ENCODE results near the gene KHK. TPM values are rescaled to one million over a fixed set of nuclear protein-coding genes. Genes with fewer than 3 reads are reported as not detected.
A peak's percentile ranks its signal among the peaks of the same experiment; 100 is the strongest.

Gene KHK
- total RNA-seq (2014; rRNA removed; shearing (Covaris generic)), result 5.7 and 5.9 TPM in 2 replicates
- polyA plus RNA-seq (2015; cell fraction: cytosol; rRNA removed), result 3.3 and 5.1 TPM in 2 replicates
- 2.9 and 4.0 TPM in 2 replicates for polyA plus RNA-seq (2015; cell fraction: nucleus; rRNA removed)

DNA sequence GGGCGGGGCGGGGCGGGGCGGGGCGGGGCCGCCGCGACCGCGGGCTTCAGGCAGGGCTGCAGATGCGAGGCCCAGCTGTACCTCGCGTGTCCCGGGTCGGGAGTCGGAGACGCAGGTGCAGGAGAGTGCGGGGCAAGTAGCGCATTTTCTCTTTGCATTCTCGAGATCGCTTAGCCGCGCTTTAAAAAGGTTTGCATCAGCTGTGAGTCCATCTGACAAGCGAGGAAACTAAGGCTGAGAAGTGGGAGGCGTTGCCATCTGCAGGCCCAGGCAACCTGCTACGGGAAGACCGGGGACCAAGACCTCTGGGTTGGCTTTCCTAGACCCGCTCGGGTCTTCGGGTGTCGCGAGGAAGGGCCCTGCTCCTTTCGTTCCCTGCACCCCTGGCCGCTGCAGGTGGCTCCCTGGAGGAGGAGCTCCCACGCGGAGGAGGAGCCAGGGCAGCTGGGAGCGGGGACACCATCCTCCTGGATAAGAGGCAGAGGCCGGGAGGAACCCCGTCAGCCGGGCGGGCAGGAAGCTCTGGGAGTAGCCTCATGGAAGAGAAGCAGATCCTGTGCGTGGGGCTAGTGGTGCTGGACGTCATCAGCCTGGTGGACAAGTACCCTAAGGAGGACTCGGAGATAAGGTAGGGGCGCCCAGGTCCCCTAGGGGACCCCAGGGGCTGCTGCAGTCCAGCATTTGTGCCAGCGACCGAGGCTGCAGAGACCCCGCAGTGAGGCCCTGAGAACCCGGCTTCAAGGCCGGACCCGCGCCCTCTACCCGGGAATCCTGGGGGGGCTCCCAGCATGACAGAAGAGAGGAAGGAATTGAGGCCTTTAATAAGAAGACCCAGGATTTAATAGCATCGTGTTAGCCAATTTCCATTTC is at the start of gene KHK:
TSS of gene KHK (plus strand) at position 49 of the 870 bp plus-strand sequence. CDS start at position 537, 488 bp downstream.
- DNase-seq (ENCODE audit: low read depth), result no peak

DNA sequence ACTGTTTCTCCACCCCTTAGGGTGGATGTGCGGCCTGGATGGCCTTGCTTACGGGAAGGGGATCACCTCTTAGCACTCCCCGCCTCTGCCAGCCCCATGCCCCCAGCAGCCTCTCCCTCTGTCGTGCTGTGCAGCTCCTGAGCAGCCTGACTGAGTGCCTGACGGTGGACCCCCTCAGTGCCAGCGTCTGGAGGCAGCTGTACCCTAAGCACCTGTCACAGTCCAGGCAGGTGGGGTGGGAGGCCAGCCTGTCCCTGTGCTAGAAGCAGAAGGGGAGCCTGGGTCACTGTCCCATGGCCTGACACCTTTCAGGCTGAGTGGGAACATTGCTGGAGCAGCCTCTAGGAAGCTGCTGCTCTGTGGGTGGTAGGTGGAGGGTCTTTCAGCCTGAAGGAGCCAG is 48.6 kb upstream of the KHK start:
- no peak for DNase-seq (ENCODE audit: low read depth)

DNA sequence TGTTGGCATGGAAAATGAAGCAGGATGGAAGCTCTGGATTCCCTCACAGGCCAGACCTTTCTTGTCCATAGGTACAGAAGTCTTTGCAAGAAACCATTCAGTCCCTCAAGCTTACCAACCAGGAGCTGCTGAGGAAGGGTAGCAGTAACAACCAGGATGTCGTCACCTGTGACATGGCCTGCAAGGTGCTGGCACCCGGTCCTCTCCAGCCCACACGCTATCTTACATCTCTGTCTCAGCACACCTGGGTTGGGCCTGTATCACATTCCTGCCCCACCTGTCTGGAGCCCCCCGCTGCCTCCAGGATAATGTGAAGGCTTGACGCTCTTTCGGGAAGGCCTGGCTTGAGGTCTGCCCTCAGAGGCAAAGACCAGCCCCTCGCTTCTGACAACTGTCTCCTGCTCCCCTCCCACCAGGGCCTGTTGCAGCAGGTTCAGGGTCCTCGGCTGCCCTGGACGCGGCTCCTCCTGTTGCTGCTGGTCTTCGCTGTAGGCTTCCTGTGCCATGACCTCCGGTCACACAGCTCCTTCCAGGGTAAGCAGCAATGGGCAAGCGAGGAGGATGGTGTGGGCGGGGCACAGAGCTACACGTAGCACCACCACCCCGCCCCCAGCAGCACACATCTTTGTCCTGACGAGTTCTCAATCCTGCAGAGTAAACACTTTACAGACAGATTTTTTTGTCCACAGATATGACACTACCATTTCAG is 47.8 kb upstream of the KHK start:
- DNase-seq (ENCODE audit: low read depth), result no peak

DNA sequence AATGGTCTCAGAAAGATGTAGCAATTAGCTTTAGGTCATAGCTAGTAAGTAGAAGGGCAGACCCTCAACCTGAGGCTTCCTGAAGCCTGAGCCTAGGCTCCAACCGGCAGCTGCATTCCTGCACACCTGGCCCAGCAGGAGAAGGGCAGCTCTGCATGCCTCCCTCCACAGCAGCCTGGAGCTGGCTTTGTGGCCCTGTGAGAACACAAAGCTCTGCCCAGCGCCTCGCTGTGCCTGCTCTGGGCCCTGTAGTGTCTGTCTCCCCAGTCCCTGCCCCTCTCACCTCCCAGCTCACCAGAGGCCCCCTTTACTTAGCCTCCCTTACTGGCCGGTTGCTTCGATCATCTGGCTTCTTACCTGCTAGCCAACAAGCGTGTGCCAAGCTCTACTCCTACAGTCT is 47.1 kb upstream of the KHK start:
- no peak for DNase-seq (ENCODE audit: low read depth)

DNA sequence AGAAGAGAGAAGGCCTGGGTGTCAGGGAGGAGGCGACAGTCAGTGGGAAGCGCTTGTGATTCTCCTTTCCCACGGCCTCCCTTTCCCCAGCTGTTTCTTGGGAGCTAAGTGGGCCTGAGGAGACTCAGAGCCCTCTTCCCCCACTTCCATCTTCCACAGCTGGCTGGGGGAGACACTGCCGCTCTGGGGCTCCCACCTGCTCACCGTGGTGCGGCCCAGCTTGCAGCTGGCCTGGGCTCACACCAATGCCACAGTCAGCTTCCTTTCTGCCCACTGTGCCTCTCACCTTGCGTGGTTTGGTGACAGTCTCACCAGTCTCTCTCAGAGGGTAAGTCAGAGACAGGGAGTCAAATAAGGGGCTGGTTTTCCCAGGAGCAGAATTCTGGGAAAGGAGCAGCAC is 46.7 kb upstream of the KHK start:
- no peak for DNase-seq (ENCODE audit: low read depth)

DNA sequence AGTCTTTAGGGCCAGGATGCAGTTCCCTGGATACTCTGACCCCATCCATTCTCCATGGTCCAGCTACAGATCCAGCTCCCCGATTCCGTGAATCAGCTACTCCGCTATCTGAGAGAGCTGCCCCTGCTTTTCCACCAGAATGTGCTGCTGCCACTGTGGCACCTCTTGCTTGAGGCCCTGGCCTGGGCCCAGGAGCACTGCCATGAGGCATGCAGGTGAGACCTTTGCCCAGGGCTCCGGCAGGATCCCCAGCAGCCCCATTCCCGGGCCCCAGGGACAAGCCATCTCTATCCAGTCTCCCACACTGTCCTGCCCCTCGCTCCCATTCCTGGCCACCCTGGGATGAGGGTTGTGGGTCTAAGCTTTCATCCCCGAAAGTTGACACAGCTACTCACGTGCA is 46.3 kb upstream of the KHK start:
- DNase-seq (ENCODE audit: low read depth), result no peak

DNA sequence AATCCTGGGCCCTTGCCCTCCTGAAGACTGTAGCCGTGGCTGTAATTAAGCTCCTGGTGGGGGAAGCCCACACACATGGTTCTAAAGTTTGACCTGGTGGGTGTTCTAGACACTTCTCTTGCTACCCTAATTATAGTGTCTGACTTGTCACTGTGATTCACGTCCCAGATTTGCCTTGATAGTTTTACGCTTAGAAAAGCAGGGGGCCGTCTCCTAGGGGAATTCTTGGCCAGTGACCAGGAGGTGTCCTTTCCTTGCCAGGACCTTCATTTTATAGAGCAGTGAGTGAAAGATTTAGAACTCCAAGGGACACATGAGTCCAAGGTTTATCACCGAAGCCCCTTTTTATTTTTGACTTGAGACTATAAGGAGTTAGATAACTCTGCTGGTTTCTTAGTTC is 44.8 kb upstream of the KHK start:
- no peak for DNase-seq (ENCODE audit: low read depth)

DNA sequence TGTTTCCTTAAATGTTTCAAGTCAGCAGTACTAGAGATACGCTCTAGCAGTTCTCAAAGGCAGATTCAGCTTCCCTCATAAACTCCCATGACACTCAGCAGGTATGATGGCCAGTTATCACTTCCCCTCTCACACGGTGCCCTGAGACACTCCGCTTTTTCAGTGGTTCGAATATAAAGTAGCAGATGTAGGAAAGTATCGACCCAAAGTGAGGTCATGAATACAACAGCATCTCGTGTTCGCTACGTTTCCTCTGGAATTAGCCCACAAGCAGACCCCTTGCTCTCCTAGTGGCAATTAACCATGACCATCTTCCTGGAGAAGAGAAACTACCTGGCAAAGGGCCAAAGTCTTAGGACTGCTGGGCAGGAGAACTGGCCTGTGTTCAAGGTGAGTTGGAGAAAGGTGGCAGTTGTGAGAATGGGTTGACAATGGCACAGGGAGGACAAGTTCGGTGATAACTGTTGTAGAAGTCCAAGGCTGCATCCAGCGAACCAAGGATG is 44.4 kb upstream of the KHK start:
- no peak for DNase-seq (ENCODE audit: low read depth)

DNA sequence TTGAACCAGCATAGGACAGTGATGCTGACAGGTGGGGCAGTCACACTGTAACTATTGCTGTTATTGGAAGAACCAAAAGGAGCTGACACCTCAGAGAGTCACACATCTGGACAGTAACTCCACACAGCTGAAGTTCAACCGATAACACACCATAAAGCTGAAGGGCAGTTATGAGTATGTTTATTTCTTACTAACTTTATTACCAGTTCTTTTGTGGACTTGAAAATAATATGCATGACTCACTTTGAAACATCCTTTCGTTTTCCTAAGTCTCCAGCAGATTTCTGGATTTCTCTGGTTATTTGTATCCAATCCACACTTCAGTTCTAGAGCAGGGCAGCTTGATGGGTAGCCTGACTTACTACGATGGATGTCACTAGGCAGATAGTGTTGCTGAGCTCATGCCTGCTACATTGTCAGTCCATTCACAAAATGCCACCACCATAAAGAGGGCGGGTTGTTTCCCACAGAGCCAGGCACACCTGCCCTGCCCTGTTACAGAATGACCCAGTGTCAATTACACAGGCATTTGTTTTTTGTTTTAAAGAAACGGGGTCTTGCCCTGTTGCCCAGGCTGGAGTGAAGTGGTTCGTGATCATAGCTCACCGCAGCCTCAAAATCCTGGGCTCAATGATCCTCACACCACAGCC is 43.5 kb upstream of the KHK start:
- no peak for DNase-seq (ENCODE audit: low read depth)

DNA sequence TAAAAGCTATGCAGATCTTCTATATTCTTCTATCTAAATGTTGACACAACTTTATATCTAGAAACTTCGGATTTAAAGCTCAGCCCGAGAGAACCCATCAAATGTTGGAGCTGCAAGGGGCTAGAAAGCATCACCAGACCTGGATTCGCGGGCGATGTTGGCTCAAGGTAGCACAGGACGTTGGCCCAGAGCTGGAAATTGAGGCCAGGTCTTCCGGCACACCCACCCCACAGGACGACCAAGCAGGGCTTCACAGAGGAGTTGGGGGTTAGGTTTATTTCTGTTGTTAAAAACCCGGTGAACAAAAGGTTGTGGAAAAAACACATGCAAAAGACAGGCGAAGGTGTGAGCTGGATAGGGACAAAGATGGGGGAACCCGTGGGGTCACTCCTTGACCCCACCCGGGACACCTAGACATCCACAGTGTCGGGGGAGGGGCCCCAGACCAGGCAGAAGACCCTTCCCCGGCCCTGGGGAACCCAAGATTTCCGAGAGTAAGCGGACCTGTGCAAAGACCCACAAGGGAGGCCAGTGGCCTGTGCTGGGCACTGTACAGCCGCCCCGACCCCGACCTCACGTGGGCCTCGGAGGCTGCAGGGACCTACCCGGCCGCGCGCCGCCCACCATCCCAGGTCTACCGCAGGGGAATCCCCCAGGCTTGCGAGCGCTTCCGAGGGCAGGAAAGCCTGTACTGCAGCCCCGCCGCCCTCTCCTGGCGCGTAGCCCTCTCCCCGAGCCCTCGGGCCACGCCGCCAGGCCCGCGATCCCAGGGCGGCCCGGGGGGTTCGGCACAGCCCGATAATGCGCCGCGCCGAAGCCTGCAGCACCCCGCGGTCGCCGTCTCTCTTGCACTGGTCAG is 36.9 kb upstream of the KHK start:
- DNase-seq (ENCODE audit: low read depth), result no peak

DNA sequence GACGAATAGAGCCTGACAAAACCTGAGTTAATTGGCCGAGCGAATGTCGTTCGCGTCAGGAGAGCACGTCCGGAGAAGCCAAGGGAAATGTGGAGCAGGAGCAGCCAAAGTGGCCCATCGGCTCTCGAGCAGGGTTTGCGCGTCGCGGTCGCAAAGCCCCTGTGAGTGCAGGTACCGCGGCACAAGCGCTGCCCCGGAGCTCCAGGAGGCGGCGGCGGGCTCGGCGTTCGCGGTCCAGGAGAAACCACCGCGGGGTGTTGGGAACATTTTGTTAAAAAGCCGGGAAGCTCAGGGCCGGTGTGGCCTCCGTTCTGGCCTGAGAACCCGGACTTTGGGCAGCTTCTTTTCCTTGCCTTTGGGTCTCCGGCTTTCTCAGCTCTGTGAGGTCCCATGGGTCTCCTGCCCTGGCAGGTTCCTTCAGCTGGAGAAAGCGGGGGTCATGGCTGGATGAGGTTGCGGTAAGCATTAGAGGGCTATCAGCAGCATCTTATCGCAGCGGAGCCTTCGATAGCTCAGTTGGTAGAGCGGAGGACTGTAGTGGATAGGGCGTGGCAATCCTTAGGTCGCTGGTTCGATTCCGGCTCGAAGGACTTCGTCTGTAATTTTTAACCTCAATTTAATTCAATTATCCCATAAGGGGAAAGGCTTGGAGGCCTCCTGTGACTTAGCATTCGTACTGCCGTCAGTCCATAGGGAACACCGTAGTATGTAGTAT is 36.1 kb upstream of the KHK start:
- DNase-seq (ENCODE audit: low read depth), result peak; percentile 94

DNA sequence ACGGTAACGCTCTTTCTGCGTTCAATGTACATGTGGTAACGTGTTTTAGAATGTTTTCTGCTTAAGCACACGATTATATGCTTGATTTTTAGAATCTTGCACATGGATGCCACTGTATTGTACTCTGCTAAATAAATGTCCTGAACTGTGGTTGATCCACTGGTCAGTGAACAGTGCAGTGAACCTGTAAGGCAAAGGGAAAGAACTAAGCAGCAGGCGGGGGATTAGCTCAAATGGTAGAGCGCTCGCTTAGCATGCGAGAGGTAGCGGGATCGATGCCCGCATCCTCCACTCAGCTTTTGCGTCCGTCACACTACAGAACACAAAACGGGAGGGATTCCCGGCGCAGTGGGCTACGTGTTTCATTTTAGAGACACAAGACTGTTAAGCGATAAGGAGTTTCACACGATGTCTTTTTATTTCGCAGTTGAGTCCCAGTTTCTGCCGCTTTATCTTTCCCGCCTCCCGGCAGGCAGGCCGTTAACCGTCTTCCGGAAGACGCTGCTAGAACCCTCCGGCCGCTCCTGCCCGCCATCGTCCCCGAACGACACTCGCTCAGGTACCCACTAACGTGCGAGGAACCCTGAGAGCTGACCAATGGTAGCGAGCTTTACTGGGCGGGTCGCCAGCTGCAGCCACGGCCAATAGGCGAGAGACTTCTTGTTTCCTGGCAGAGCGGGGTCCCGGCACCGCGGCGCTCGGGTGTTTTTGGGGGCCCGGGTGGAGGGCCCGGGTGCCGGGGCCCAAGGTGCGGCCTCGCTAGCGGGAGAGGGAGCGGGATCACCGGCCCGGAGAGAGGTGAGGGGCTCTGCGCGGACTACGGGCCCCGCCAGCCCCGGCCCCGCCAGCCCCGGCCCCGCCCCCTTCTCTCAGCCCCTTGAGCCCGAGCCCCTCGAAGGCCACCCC is 35.3 kb upstream of the KHK start, which contains the start of gene AGBL5:
TSS of gene AGBL5 (plus strand) at position 673 of the 906 bp plus-strand sequence. CDS start 1,291 bp downstream, outside the sequence.
- peak; percentile 94 for DNase-seq (ENCODE audit: low read depth)

DNA sequence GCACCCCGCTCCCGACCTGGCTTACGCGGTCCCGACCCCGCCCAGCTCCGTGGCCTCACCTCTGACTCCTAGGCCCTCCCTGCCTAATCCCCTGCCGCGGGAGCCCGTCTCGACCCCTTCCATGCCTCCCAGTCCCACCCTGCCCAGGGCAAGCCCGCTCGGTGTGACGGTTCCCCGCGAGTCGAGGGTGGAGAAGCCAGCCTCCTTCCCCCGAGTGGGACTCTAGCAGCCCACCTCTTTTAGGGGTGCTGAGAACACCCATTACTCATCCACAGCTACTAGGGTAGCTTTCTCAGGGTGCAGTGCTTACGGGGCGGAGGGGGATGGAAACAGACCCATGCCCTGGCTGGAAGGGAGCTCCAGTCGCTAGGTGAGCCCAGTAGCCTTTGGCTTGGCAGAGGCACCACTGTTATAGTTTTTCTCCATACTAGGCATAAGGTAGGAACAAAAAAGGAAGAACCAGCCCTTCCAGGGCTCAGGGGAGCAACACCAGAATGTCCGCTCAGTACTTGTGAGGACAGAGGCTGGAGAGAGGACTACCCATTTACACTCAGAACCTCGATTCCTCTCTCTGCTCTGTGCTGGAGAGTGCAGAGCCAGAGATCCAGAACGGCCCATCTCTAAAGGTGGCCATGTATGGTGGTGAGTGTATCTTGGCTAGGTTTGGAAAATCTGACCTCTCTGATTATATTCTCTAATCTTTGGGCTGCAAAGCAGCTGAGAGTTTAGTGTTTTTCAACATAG is 34.5 kb upstream of the KHK start:
- peak; percentile 17 for DNase-seq (ENCODE audit: low read depth)

DNA sequence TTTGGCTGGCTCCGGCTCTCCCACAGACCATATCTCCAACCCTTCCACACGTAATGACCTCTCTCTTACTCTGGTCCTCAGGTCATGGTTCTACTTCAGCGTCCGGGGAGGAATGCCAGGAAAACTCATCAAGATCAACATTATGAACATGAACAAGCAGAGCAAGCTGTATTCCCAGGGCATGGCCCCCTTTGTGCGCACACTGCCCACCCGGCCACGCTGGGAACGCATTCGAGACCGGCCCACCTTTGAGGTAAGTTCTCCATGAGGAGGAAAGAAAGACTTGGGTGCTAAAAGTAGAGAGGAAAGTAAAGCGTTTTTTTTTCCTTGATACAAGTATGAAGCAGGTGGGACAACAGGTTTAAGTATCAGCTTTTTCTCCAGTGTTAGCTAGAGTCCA is 33.3 kb upstream of the KHK start:
- no peak for DNase-seq (ENCODE audit: low read depth)

DNA sequence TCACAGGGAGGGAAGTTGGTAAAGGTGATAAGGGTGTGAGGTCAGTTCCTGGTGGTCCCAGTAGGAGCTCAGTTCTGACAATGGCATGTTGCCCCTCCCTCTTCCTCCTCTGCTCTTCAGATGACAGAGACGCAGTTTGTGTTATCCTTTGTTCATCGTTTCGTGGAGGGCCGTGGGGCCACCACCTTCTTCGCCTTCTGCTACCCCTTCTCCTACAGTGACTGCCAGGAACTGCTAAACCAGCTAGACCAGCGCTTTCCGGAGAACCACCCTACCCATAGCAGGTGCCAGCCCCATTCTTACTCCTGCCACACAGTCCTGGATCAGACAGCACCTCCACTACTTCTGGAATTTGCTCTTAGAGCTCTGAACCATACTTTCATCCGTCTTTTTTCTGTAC is 32.8 kb upstream of the KHK start:
- no peak for DNase-seq (ENCODE audit: low read depth)

DNA sequence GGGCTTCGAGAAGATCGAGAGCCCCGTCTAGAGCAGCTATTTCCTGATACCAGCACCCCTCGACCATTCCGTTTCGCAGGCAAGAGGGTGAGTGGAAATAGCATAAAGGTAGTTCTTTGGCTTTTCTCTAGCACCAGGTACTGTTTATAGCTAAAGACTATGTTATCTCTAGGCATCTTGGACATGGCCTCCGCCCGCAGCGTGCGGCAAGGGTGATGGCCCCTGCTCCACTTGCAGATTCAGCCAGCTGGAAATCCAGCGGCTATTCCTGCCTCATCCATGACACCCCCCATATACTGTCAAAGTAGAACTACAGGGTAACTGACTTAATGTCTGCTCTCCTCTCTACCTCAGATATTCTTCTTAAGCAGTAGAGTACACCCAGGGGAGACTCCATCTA is 31.9 kb upstream of the KHK start:
- DNase-seq (ENCODE audit: low read depth), result no peak

DNA sequence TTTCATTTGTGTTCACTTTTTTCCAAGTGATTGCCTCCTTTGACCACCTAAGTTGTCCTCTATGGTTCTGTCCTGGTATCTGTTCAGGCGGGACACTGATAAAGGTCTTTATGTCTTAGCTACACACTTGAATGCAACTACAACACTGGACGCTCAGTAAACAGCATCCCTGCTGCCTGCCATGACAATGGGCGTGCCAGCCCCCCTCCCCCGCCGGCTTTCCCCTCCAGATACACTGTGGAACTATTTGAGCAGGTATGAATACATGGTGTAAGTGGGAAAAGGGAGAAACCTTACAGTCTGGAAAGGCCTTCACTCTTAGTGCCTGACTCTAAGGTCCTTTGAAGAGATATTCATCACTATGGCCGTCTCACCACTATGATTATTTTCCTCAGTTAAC is 29.4 kb upstream of the KHK start:
- no peak for DNase-seq (ENCODE audit: low read depth)

DNA sequence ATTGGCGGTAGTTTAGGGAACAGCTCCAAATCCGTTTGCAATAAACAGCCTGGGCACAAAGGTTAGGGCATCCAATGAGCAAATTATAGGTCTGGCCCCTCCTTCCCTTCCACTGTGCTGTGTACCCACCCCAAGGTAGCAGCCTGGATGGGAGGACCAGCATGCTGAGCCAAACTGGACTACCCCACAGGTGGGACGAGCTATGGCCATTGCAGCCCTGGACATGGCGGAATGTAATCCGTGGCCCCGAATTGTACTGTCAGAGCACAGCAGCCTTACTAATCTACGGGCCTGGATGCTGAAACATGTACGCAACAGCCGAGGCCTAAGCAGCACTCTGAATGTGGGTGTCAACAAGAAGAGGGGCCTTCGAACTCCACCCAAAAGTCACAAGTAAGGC is 28.4 kb upstream of the KHK start:
- DNase-seq (ENCODE audit: low read depth), result no peak

All from HT1080 (cell line).